GM18526 (cell line): ENCODE data around the gene SLC26A8.

ENCODE experiments used
- POLR2A ChIP-seq: IDR thresholded peaks from 3 replicates; pipeline ENCODE4 v1.6.1; 2011; ENCODE audit not compliant: insufficient read length; ENCODE audit errors: extremely low read depth

Gene SLC26A8

DNA sequence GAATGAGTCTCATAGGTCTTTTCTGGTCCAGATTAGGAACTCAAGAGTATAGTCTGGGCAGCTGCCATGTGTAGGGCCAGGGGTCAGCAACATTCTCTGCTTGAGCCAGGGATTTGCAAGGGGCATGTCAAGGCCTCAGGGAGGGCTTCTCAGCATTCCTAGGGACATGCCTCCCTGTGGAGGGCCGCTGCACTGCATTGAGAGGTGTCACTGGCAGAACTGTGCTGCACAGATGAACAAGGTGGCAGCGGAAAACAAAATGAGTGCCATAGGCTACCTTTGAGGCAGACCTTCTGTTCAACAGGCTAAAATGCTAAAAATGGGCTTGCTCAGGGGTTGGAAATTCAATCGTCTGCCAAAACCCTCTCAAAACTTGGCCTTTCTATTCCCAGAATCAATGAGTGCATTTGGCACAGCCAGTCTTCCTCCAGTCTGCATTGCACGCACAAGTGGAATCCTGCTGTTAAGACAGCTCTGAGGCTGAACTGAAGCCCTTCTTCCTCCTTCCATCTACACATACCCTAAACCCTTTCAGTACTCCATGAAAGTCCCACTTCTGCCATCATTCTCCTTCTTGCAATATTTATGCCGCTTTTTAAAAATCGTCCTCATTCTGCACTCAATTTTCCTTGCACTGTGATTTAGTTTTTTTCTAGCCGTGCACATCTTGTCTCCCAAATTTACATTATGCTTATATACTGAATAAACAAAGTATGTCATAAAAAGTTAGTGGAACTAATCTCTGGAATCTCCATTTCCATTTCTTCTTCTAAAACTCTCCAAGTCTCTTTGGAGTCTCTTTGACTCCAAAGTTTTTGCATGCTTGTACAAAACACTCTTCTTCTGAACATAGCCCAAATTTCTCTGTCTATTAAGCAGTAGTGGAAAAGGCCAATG, 51.7 kb downstream of the SLC26A8 start:
- TF ChIP-seq POLR2A, result no peak

DNA sequence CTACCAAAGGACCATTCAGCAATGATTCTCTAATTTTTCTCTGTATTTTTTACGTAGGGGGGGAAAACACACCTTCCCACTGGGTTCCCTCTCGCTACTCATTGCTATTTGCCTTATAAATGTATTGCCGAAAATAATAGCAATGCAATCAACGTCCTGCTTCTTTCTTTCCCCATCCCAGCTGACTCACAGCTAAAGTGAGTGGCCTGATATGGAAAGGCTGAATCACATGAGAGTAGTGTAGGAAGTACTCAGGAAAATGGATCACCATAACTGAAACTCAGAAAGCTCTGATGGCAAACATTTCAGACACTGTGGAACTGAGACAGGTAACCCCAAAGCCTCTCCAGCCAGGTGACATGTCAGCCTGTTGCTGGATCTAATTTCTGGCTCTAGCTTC, 54.3 kb downstream of the SLC26A8 start:
- TF ChIP-seq POLR2A, result no peak

DNA sequence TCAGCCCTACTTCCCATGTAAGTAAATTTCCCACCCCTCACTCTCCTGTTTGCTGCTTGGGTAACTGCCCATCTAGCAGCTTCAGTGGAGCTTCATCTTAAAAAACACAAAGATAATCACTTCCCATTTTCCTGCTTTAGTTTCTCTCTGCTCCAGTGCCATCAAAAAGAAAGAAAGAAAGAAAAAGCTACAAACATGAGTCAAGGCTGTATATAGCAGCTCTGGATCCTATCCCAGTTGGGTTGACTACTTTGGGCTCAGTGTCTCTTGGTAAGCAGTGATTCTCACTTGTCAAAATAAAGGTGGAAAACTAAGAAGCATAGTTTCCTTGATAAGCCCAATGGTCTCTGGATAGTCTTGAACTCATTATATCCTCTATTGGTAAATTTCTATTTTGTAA, 54.8 kb downstream of the SLC26A8 start:
- TF ChIP-seq POLR2A, result no peak

DNA sequence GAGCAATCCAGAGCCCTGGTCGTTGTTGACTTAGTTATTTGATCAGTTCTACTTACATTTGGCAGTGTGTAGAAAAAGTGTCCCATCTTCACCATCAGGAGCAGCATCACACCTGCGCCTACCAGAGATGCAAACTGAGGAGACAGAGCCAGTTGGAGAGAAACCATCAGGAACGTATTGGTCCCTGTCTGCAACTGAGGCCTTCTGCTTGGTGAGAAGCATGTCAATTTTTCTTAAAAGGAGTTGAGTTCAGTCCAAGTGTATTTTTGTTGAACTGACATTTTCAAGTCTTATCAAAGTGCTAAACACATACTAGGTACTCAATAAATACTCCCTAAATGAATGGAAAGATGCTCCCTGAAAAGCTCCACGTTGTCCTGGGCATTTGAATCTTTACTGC, 55.6 kb downstream of the SLC26A8 start:
- no peak for TF ChIP-seq POLR2A

DNA sequence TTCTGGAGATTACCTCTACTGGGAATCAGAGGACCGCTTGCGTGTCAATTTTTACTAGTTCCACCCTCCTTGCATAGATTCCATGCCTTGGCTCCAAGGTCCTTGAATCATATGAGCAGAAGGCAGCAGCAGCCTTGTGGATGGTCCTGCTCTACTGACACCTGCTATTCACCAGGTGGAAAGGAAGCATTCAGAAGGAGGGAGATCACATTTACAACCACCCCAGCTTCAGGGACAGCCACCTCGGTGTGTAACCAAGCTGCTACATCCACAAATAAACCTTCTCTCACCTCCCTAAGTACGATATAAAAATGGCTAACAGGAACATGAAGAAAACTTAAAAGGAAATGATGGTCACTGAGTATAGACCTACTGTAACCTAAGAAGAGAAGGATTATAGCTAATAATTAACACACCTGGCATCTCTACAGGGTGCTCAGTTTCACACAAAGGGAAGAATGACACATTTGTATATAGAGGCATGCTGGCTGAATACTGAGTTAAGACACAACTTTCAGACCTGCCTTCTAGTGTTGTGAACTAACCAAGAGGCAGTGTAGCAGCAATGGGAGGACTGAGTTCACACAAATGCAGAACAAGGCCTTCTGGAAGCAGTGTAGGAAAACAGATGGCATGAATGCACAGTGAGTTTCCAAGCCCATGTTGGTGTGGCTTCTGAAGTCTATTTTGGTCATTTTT, 57.2 kb downstream of the SLC26A8 start:
- no peak for TF ChIP-seq POLR2A

DNA sequence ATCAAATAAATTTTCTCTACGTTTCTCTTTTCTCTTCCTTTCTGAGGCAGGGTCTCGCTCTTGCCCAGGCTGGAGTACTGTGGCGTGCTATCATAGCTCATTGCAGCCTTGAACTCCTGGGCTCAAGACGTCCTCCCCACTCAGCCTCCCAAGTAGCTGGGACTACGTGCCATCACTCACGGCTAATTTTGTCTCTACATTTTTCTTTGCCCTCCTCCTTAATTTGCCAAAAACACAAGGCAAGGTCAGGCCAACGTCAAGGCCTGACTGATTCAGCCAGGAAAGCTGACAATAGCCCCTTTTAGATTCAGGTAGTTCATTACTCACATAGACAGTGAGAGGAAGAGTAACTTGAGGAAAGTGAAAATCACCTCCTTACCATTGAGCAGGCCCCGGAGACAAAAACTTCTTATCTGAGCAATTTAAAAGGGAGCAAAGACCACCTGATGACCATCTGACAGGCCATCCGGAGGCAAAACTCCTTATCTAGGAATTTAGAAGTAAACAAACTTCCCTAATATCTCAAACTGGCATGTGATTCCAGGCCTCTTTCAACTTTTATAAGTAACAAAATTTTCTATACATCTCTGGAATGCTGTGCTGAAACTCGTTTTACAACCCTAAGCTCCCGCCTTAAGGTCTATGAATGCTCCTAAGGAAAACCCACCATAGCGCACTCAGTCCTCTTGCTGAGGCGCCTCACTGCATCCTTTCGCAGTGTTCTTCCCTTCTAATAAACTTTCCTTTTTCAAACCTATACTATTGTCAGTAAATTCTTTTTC, 61.5 kb downstream of the SLC26A8 start:
- no peak for TF ChIP-seq POLR2A

DNA sequence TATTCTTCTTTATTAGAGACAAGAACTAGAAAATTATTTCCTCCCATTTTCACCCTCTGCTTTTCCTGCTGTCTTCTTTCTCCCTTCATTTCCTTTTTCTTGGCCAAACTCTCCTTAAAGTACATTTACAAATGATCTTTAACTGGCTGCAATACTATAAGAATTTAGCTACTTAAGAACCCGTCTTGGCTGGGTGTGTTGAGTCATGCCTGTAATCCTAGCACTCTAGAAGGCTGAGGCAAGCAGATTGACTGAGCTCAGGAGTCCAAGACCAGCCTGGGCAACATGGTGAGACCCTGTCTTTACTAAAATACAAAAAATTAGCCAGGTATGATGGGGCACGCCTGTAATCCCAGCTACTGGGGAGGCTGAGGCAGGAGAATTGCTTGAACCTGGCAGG, 64.3 kb downstream of the SLC26A8 start:
- no peak for TF ChIP-seq POLR2A

DNA sequence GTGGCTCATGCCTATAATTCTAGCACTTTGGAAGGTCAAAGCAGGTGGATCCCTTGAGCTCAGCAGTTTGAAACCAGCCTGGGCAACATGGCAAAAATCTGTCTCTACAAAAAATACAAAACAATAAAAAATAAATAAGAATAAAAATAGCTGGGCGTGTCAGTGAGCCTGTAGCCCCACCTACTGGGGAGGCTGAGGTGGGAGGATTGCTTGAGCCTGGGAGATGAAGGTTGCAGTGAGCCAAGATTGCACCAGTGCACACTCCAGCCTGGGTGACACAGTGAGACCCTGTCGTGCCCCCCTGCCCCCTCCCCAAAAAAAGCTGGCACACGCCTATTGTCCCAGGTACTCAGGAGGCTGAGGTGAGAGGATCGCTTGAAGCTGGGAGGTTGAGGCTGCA, 68.5 kb downstream of the SLC26A8 start:
- TF ChIP-seq POLR2A, result no peak

DNA sequence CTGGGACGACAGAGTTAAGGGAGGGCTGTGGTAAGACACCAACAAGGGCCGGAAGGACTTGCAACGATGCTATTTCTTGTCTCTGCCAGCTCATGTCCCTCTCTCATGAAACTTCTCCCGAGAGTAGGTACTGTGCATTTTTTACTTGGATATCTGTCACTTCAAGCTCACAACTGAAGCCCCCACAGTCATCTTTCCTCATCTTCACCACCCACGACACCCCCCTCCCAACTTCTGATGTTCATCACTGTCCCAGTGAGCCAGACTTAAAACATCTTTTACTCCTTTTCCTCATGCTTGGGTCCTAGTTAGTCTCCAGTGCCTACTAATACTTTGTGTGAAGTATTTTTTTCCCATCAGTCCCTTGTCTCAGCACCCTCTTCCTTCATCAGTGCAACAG, 68.9 kb downstream of the SLC26A8 start:
- TF ChIP-seq POLR2A, result no peak

DNA sequence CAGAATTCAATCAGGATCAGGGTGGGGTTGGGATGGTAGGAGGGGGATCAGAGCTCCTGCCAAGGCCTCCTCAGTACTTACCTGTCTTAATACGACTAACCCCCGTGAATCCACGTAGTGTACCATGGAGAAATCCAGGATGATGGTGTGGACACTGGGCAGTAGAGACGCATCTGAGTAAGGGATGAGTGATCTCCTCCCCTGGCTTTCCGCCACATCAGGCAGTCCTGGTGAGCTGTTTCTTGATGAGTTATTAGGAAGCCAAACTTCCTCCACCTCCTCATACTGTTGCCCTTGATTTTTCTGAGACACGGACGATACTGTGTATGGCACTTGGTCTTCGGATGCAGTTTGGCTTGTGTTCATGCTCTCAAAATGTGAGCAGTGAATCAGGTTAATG, 69.4 kb downstream of the SLC26A8 start:
- TF ChIP-seq POLR2A, result no peak

DNA sequence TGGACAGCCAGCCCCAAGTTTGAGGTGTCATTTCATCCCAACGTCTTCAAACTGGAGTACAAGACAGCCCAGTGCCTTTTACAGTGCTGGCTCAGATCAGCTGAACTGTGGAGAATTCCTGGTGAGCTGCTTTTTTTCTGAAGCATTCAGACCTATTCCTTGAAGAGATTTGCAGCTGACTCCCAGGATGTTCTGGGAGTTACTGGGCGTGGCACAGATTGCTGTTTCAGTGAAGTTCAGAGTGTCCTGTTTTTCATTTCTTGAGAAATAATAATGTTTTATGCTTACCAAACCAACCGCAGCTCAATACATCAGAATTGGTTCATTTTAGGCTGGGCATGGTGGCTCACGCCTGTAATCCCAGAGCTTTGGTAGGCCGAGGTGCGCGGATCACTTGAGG, 70.1 kb downstream of the SLC26A8 start:
- TF ChIP-seq POLR2A, result no peak

DNA sequence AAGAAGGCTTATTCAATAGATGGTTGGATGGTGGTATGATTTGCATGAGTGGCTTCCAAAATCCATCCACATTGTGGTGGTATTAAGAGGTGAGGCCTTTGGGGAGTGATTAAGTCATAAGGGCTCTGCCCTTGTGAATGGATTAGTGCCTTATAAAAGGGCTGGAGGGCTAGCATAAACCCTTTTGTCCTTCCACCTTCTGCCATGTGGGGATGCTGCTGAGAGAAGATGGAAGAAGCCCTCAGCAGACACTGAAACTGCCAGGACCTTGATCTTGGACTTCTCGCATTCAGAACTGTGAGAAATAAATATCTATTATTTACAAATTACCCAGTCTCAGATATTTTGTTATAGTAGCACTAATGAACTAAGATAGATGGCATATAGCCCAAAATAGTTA, 75.7 kb downstream of the SLC26A8 start:
- TF ChIP-seq POLR2A, result no peak

DNA sequence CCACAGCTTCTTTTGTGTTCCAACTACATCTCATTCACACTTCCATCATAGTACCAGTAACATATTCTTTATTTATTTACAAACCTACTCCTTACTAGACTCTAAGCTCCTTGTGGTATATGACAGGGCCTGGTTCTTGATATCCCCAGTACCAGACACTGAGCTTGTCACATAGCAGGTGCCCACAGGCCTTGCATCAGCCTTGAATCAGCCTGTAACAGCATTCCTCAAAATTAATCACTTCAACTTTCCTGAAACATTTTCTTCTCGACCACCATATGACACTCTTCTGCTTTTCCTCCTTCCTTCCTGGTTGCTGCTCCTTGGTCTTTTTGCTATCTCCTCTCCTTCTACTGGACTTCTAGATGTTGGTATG, 78.8 kb downstream of the SLC26A8 start:
- no peak for TF ChIP-seq POLR2A

DNA sequence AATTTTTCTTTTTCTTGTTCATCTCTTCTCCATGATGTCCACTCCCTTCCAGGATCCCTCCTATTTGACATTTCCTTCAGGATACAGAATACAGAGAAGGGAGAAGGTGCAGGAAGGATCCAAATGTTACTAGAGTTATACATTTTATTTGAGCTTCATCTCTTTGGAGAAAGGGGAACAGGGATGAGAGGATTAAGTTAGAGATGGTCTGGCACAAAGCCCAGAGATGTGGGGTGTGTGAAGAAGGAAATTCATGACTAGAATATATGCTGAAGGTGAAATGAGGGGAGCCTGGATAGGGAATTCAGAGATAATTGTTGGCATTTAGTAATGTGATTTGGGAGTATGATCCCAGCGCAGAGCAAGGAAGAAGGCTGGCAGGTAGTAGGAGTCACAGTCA, 81.1 kb downstream of the SLC26A8 start:
- no peak for TF ChIP-seq POLR2A

DNA sequence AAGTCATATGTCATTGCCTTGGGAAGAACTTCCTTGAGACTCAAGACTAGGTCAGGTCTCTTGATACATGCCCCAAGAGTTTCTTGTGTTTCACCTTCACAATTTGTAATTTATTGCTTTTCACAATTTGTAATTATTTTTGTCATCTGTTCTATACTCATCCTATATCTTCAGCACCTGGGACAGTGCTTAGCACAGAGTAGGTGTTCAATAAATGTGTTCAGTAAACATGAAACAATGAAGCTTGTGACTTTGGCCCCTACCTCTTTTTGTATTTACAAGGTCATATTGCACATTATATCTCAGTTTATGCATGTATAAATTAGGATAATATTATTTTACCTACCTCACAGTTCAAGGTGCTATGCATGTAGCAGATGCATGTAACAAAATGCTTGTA, 82.1 kb downstream of the SLC26A8 start:
- TF ChIP-seq POLR2A, result no peak
